GM12878 (cell line): Measurements from ENCODE around the gene DNAJA1. TPM values are rescaled to one million over a fixed set of nuclear protein-coding genes. Genes with fewer than 3 reads are reported as not detected.

ENCODE experiments used
- ATAC-seq: fragments of 200-7000 bp; cut with Tn5 transposase; 3 replicates; pipeline ENCODE4 v1.9.1; 2020; ENCODE audit warnings: mild to moderate bottlenecking, moderate library complexity
- BruUV-seq: library from RNA; stranded (reverse); fragments of 400-500 nt; replicated peaks from 2 replicates; lab custom pipeline; 2021; lab: Mats Ljungman, UMichigan
- CTCF ChIA-PET: fragments of 300-600 bp; sonication (Branson Sonifier 250); formaldehyde crosslinking; extraction: SDS; loops from one replicate; lab custom pipeline; 2021; ENCODE audit warnings: inconsistent platforms; lab: Yijun Ruan, JAX
- POLR2A ChIA-PET: fragments of 350-600 bp; formaldehyde crosslinking; extraction: SDS; loops from one replicate; lab custom pipeline; 2021; ENCODE audit warnings: inconsistent platforms; lab: Charles Lee
- RAD21 ChIA-PET: fragments of 300-600 bp; sonication (Branson Sonifier 250); formaldehyde crosslinking; loops from one replicate; lab custom pipeline; 2023; ENCODE audit warnings: antibody characterized with exemption; ENCODE audit not compliant: unreplicated experiment; lab: Charles Lee
- SMC1A ChIA-PET: fragments of 300-600 bp; sonication (Branson Sonifier 250); formaldehyde crosslinking; loops from one replicate; lab custom pipeline; 2023; ENCODE audit not compliant: unreplicated experiment, uncharacterized antibody; lab: Charles Lee
- DNase-seq: peaks from one replicate; pipeline ENCODE4 v3.0.0-alpha.2; 2011; ENCODE audit warnings: low read depth, low spot score
- FAIRE-seq: peaks from 3 replicates; lab custom pipeline; 2011; peaks lifted over from hg19 to GRCh38; lab: Jason Lieb, UNC
- H2AFZ ChIP-seq: 2 replicates; pipeline ENCODE4 v1.6.0; 2011; ENCODE audit warnings: low read depth, low read length, control low read depth; ENCODE audit not compliant: control insufficient read depth
- H3K27ac ChIP-seq: 2 replicates; pipeline ENCODE4 v1.5.1; 2011; ENCODE audit warnings: control low read depth; ENCODE audit not compliant: control insufficient read depth, insufficient read depth
- H3K27me3 ChIP-seq, 2 experiments: replicated peaks in 1 of 2; 2 replicates each; pipeline versions ENCODE4 v1.6.0 to v1.6.1; 2011; ENCODE audit warnings: low read length in 1 of 2; ENCODE audit not compliant: control insufficient read depth in 2 of 2, insufficient read depth in 2 of 2
- H3K36me3 ChIP-seq, 2 experiments: 2 replicates each; pipeline ENCODE4 v1.5.1; 2011; ENCODE audit warnings: low read length in 1 of 2; ENCODE audit not compliant: control insufficient read depth in 2 of 2, insufficient read depth in 2 of 2
- H3K4me1 ChIP-seq: 2 replicates; pipeline ENCODE4 v1.6.1; 2011; ENCODE audit warnings: mild to moderate bottlenecking, low read length, moderate library complexity, mixed read lengths; ENCODE audit not compliant: control insufficient read depth, insufficient read depth
- H3K4me2 ChIP-seq: 2 replicates; pipeline ENCODE4 v1.6.0; 2011; ENCODE audit warnings: control low read depth; ENCODE audit not compliant: control insufficient read depth, insufficient read depth
- H3K4me3 ChIP-seq: fragments of 200-600 bp; sonication (generic); 2 replicates; pipeline ENCODE4 v1.5.1; 2016
- H3K79me2 ChIP-seq: 2 replicates; pipeline ENCODE4 v1.6.0; 2011; ENCODE audit warnings: low read length; ENCODE audit not compliant: control insufficient read depth, insufficient read depth
- H3K9ac ChIP-seq: 2 replicates; pipeline ENCODE4 v1.8.0; 2011; ENCODE audit warnings: low read length, control low read depth, mixed read lengths; ENCODE audit not compliant: control insufficient read depth, insufficient read depth
- H3K9me3 ChIP-seq: replicated peaks from 3 replicates; pipeline ENCODE4 v1.5.1; 2011; ENCODE audit warnings: mild to moderate bottlenecking, low read length; ENCODE audit not compliant: control insufficient read depth, insufficient read depth
- H4K20me1 ChIP-seq: 2 replicates; pipeline ENCODE4 v1.6.0; 2011; ENCODE audit not compliant: control insufficient read depth, insufficient read depth
- CEBPZ ChIP-seq: fragments of 150-350 bp; IDR thresholded peaks from 2 replicates; pipeline ENCODE4 v1.6.1; 2016; ENCODE audit warnings: low read depth, low read length
- HDAC2 ChIP-seq: fragments of 200-600 bp; sonication (generic); IDR thresholded peaks from 2 replicates; pipeline ENCODE4 v1.6.1; 2017
- MEF2B ChIP-seq: fragments of 450-650 bp; IDR thresholded peaks from 2 replicates; pipeline ENCODE4 v1.6.1; 2018; ENCODE audit warnings: mild to moderate bottlenecking, moderate library complexity; ENCODE audit not compliant: partially characterized antibody, poor library complexity, severe bottlenecking
- RELA ChIP-seq: fragments of 450-650 bp; IDR thresholded peaks from 2 replicates; pipeline ENCODE4 v1.8.0; 2014; ENCODE audit warnings: borderline replicate concordance; ENCODE audit not compliant: partially characterized antibody
- RELB ChIP-seq: fragments of 450-650 bp; IDR thresholded peaks from 2 replicates; pipeline ENCODE4 v1.6.1; 2017; ENCODE audit warnings: low read depth, mild to moderate bottlenecking, moderate library complexity
- SMAD5 ChIP-seq: IDR thresholded peaks from 2 replicates; pipeline ENCODE4 v1.6.1; 2016; ENCODE audit warnings: antibody characterized with exemption, low read depth
- WGBS: methylation state at CpG from one replicate; pipeline ENCODE4 v1.1.6; 2016; ENCODE audit warnings: low lambda C conversion rate; ENCODE audit not compliant: insufficient replicate concordance, insufficient coverage; ENCODE audit errors: missing lambda C conversion rate; 5-methylcytosine and 5-hydroxymethylcytosine counted together
- in situ Hi-C: fragments of 300-500 bp; cut with MboI; formaldehyde crosslinking; loops from 9 replicates; pipeline ENCODE4 v1.14.3; 2018; ENCODE audit warnings: mixed read lengths
- intact Hi-C: fragments of 100-400 bp; cut with micrococcal nuclease; formaldehyde crosslinking; loops from one replicate; pipeline ENCODE4 v1.14.2; 2022; ENCODE audit not compliant: unreplicated experiment
- polyA plus RNA-seq, 11 experiments: library from polyadenylated mRNA; depleted of rRNA in 4 of 11; unstranded in 6 of 11; stranded (reverse) in 5 of 11; fragments of >200 nt; fragmentation: Nextera tagmentation in 4 of 11; fragmentation: Illumina TruSeq in 1 of 11; extraction: Ambion mirVana in 4 of 11; extraction: Trizol in 1 of 11; gene quantifications; 1 replicate in 1 of 11; 2 replicates in 10 of 11; pipeline versions ENCODE4 v1.2.1 to v1.2.3, GENCODE V29; 2011 to 2016; ENCODE audit warnings: inconsistent platforms in 2 of 11, missing spikeins in 2 of 11, low read depth in 1 of 11
- total RNA-seq, 4 experiments: library from RNA; depleted of rRNA in 3 of 4; stranded (reverse); fragments of >200 nt in 3 of 4; fragmentation: Illumina TruSeq in 1 of 4; extraction: Trizol in 1 of 4; gene quantifications; 2 replicates each; pipeline versions ENCODE4 v1.2.1 to v1.2.3, GENCODE V29; 2013 to 2021
- TF ChIP-seq, protein P1 (sequence below): fragments of 450-650 bp; IDR thresholded peaks from 2 replicates; pipeline ENCODE4 v1.6.1; 2017; ENCODE audit warnings: mild to moderate bottlenecking, low read depth, inconsistent platforms; ENCODE audit not compliant: poor library complexity, severe bottlenecking
- TF ChIP-seq, protein P2 (sequence below): IDR thresholded peaks from 2 replicates; pipeline ENCODE4 v1.6.1; 2011; ENCODE audit warnings: mild to moderate bottlenecking, low read depth, low read length, moderate library complexity; ENCODE audit not compliant: insufficient replicate concordance
- TF ChIP-seq, protein P3 (sequence below): IDR thresholded peaks from 2 replicates; pipeline ENCODE4 v1.6.1; 2012; ENCODE audit warnings: low read depth, low read length, improper control_type of control experiment

Gene DNAJA1
- total and polyA plus RNA-seq, 10 of the 15 experiments (the other 5 are each of a cell fraction or from before 2014, with no cell fraction given), result 69.7 to 206 (median 146) TPM

DNA sequence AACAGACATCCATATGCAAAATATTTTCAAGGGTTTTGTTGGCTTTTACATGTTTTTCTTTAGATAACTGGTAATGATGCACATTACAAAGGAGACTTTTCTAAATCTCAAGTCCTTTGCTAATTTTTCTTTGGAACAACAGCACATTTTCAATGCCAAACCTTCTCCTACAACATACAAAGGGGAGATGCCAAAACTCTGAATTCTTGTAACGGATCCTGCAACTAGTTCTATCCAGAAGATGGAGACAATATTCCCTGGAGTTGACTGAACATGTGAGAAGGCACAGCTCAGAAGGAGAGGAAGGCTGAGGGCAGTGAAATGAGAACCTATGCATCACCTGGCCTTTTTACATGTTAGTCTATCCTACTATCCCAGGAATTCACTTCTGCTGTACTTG, 21.0 kb downstream of the DNAJA1 start (continued):
- no peak for TF ChIP-seq RELB

DNA sequence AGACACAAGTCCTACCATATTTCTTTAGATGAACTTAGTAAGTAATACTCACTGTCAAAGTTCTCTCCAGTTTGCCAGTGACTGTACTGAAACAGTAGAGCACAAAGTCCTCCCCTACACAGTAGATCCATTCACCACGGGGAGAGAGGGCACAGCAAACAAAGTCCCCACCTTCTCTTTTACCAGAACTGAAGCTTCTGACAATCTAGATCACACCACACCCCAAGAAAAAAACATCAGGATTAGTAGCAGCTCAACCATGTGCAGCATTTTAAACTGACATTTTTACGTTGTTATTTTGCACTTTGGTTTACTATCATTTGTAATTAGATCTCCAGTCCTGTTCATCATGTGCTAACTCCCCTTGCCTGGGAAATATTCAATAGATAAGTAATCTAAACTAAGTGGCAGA, 23.0 kb downstream of the DNAJA1 start:
- FAIRE-seq (no peak), DNase-seq (no peak), ATAC-seq (no peak)
- 94% methylated on average over 2 of the region's 2 CpGs for WGBS
- no peak overlapping the region for H3K4me2 ChIP-seq
- no peaks in the 10 kb centered on the region; the same call in 1 of the 2 replicates for H3K79me2 ChIP-seq
- H2AFZ ChIP-seq, result no peak overlapping the region
- H3K4me1 ChIP-seq, result peaks cover 24% of the 10 kb centered on the region
- H3K27ac ChIP-seq, result no peak overlapping the region
- RAD21 ChIA-PET, result interaction anchor here (1.0 kb wide), 1 partner anchor 20 kb away, joined by 5 read pairs; no protein-coding TSS in a partner anchor
- POLR2A ChIA-PET, result interaction anchor here (1.1 kb wide), 1 partner anchor 23 kb away, joined by 3 read pairs; the partner anchor contains the start of gene DNAJA1
- no peaks in the 10 kb centered on the region for H4K20me1 ChIP-seq
- no peak overlapping the region for H3K4me3 ChIP-seq
- in situ Hi-C loops (no loop called here), intact Hi-C loops (no loop called here)
- peaks cover 4 to 29% of the 10 kb centered on the region in 2 experiments for H3K36me3 ChIP-seq
- no peaks in the 10 kb centered on the region for H3K27me3 ChIP-seq
- SMC1A ChIA-PET, result interaction anchor here (0.7 to 2.0 kb wide), 2 partner anchors 10 to 15 kb away, joined by 3 to 6 read pairs; no protein-coding TSS in a partner anchor
- no peak overlapping the region for H3K9ac ChIP-seq
- CTCF ChIA-PET, result interaction anchor here (0.6 to 1.0 kb wide), 3 partner anchors 28 to 178 kb away, joined by 3 read pairs; partner anchors contain the start of gene SMU1
- BruUV-seq, result no TSS peak
- peaks cover 4% of the 10 kb centered on the region for H3K9me3 ChIP-seq
- no peak for TF ChIP-seq MEF2B
- TF ChIP-seq, protein P1, sequence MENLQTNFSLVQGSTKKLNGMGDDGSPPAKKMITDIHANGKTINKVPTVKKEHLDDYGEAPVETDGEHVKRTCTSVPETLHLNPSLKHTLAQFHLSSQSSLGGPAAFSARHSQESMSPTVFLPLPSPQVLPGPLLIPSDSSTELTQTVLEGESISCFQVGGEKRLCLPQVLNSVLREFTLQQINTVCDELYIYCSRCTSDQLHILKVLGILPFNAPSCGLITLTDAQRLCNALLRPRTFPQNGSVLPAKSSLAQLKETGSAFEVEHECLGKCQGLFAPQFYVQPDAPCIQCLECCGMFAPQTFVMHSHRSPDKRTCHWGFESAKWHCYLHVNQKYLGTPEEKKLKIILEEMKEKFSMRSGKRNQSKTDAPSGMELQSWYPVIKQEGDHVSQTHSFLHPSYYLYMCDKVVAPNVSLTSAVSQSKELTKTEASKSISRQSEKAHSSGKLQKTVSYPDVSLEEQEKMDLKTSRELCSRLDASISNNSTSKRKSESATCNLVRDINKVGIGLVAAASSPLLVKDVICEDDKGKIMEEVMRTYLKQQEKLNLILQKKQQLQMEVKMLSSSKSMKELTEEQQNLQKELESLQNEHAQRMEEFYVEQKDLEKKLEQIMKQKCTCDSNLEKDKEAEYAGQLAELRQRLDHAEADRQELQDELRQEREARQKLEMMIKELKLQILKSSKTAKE, result no peak
- TF ChIP-seq, protein P2, sequence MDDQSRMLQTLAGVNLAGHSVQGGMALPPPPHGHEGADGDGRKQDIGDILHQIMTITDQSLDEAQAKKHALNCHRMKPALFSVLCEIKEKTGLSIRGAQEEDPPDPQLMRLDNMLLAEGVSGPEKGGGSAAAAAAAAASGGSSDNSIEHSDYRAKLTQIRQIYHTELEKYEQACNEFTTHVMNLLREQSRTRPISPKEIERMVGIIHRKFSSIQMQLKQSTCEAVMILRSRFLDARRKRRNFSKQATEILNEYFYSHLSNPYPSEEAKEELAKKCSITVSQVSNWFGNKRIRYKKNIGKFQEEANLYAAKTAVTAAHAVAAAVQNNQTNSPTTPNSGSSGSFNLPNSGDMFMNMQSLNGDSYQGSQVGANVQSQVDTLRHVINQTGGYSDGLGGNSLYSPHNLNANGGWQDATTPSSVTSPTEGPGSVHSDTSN, result no peak
- no peak for TF ChIP-seq CEBPZ
- no peak for TF ChIP-seq SMAD5
- no peak for TF ChIP-seq RELA
- no peak for TF ChIP-seq HDAC2
- TF ChIP-seq, protein P3, sequence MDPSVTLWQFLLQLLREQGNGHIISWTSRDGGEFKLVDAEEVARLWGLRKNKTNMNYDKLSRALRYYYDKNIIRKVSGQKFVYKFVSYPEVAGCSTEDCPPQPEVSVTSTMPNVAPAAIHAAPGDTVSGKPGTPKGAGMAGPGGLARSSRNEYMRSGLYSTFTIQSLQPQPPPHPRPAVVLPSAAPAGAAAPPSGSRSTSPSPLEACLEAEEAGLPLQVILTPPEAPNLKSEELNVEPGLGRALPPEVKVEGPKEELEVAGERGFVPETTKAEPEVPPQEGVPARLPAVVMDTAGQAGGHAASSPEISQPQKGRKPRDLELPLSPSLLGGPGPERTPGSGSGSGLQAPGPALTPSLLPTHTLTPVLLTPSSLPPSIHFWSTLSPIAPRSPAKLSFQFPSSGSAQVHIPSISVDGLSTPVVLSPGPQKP, result no peak
